MM.1S (cell line): Measurements from ENCODE around the gene TRPV5.

Source experiments
- DNase-seq: peaks from one replicate; pipeline ENCODE4 v3.0.0-alpha.2; 2015
- H2AFZ ChIP-seq: fragments of 300-600 bp; sonication (generic); 2 replicates; pipeline ENCODE4 v1.6.0; 2016; ENCODE audit warnings: antibody characterized with exemption, low read length
- H3F3A ChIP-seq: fragments of 300-600 bp; sonication (generic); 2 replicates; pipeline ENCODE4 v1.6.1; 2016; ENCODE audit warnings: mild to moderate bottlenecking, antibody characterized with exemption, low read length, moderate library complexity, mixed read lengths; ENCODE audit not compliant: insufficient read depth
- H3K27ac ChIP-seq: fragments of 300-600 bp; sonication (generic); 2 replicates; pipeline ENCODE4 v1.5.1; 2016; ENCODE audit warnings: mild to moderate bottlenecking, low read length
- H3K27me3 ChIP-seq: fragments of 300-600 bp; sonication (generic); replicated peaks from 2 replicates; pipeline ENCODE4 v1.6.0; 2016; ENCODE audit warnings: low read length; ENCODE audit not compliant: insufficient read depth
- H3K36me3 ChIP-seq: fragments of 300-600 bp; sonication (generic); replicated peaks from 2 replicates; pipeline ENCODE4 v1.6.1; 2016; ENCODE audit warnings: mild to moderate bottlenecking, low read length, mixed read lengths; ENCODE audit not compliant: insufficient read depth
- H3K4me1 ChIP-seq: fragments of 300-600 bp; sonication (generic); 2 replicates; pipeline ENCODE4 v1.6.1; 2016; ENCODE audit warnings: low read length, mixed read lengths
- H3K4me2 ChIP-seq: fragments of 300-600 bp; sonication (generic); 2 replicates; pipeline ENCODE4 v1.6.0; 2016; ENCODE audit warnings: low read depth, low read length
- H3K4me3 ChIP-seq: fragments of 300-600 bp; sonication (generic); 2 replicates; pipeline ENCODE4 v1.5.1; 2016; ENCODE audit warnings: low read length, mixed read lengths
- H3K79me2 ChIP-seq: fragments of 300-600 bp; sonication (generic); 2 replicates; pipeline ENCODE4 v1.6.1; 2016; ENCODE audit warnings: mixed run types, low read length, mixed read lengths
- H3K9ac ChIP-seq: fragments of 300-600 bp; sonication (generic); 2 replicates; pipeline ENCODE4 v1.6.1; 2016; ENCODE audit warnings: low read length, mixed read lengths
- H3K9me2 ChIP-seq: fragments of 300-600 bp; sonication (generic); replicated peaks from 2 replicates; pipeline ENCODE4 v1.6.1; 2016; ENCODE audit warnings: mild to moderate bottlenecking, low read length, mixed read lengths; ENCODE audit not compliant: insufficient read depth
- H3K9me3 ChIP-seq: fragments of 300-600 bp; sonication (generic); replicated peaks from 2 replicates; pipeline ENCODE4 v1.6.1; 2016; ENCODE audit warnings: mild to moderate bottlenecking, low read length, mixed read lengths; ENCODE audit not compliant: insufficient read depth
- H4K20me1 ChIP-seq: fragments of 300-600 bp; sonication (generic); 2 replicates; pipeline ENCODE4 v1.6.1; 2016; ENCODE audit warnings: mild to moderate bottlenecking, low read length, moderate library complexity, mixed read lengths; ENCODE audit not compliant: insufficient read depth
- EZH2 ChIP-seq: fragments of 300-600 bp; sonication (generic); optimal IDR thresholded peaks from 2 replicates; pipeline ENCODE3; 2017; ENCODE audit warnings: low read depth, mild to moderate bottlenecking, antibody characterized with exemption, low read length, mixed read lengths
- EZH2phosphoT487 ChIP-seq: fragments of 300-600 bp; sonication (generic); IDR thresholded peaks from 2 replicates; pipeline ENCODE4 v1.6.1; 2018; ENCODE audit warnings: antibody characterized with exemption, low read length
- TF ChIP-seq, protein P1 (sequence below): fragments of 300-600 bp; sonication (generic); IDR thresholded peaks from 2 replicates; pipeline ENCODE4 v1.5.1; 2016; ENCODE audit warnings: antibody characterized with exemption, low read length, mixed read lengths

TRPV5 gene

DNA sequence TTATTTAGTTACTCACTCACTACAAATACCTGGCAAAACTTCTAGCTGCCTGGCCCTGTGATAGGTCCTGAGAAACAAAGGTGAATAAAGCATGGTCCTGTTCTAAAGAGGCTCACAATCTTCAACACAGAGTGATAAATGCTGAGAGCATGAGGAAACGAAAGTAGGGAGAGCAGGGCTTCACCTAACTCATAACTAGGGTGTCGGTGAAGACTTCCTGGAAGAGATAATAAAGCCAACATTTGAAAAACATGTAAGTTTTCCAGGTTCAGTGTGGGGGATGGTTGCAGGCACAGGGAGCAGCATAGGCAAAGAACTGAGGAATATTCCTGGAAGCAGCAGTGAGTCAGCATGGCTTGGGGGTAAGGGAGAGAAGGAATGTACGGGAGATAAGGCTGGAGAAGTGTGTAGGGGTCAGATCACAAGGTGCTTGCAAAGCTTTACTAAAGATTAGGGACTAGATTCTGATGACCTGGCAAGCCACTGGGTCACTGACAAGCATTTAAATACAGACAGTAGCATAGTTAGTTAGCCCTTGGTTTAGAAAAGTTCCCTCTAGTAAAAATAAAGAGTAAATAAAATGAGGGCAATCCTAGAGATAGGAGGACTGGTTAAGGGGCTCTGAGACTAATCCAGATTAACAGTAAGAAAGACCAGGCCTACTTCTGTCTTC, 23.5 kb upstream of the TRPV5 start:
- no peaks in the 10 kb centered on the region for H4K20me1 ChIP-seq
- H2AFZ ChIP-seq, result peak overlapping the region; percentile 22
- no peaks in the 10 kb centered on the region for H3F3A ChIP-seq
- H3K27me3 ChIP-seq, result no peaks in the 10 kb centered on the region
- H3K4me3 ChIP-seq, result no peak overlapping the region
- TF ChIP-seq EZH2phosphoT487 (no peak), EZH2 (no peak)
- TF ChIP-seq, protein P1, sequence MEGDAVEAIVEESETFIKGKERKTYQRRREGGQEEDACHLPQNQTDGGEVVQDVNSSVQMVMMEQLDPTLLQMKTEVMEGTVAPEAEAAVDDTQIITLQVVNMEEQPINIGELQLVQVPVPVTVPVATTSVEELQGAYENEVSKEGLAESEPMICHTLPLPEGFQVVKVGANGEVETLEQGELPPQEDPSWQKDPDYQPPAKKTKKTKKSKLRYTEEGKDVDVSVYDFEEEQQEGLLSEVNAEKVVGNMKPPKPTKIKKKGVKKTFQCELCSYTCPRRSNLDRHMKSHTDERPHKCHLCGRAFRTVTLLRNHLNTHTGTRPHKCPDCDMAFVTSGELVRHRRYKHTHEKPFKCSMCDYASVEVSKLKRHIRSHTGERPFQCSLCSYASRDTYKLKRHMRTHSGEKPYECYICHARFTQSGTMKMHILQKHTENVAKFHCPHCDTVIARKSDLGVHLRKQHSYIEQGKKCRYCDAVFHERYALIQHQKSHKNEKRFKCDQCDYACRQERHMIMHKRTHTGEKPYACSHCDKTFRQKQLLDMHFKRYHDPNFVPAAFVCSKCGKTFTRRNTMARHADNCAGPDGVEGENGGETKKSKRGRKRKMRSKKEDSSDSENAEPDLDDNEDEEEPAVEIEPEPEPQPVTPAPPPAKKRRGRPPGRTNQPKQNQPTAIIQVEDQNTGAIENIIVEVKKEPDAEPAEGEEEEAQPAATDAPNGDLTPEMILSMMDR, result no peak
- peak overlapping the region; percentile 25; the same call in 1 of the 2 replicates for H3K4me2 ChIP-seq
- H3K9ac ChIP-seq, result no peak overlapping the region
- H3K79me2 ChIP-seq, result no peaks in the 10 kb centered on the region
- peaks cover 17% of the 10 kb centered on the region for H3K4me1 ChIP-seq
- H3K36me3 ChIP-seq, result no peaks in the 10 kb centered on the region
- no peaks in the 10 kb centered on the region for H3K9me2 ChIP-seq
- H3K9me3 ChIP-seq, result no peaks in the 10 kb centered on the region
- H3K27ac ChIP-seq, result no peak overlapping the region
- no peak for DNase-seq

- no peaks in the 10 kb centered on the region for H3K27me3 ChIP-seq
- H3K9me3 ChIP-seq, result no peaks in the 10 kb centered on the region
- TF ChIP-seq, protein P1, result no peak
- no peak for TF ChIP-seq EZH2
- no peak for TF ChIP-seq EZH2phosphoT487
- H3K79me2 ChIP-seq, result no peaks in the 10 kb centered on the region
- peak; percentile 81 for DNase-seq
- H3K9ac ChIP-seq, result no peak overlapping the region
- peak overlapping the region; percentile 12; the same call in 1 of the 2 replicates for H3K4me2 ChIP-seq
- H3K27ac ChIP-seq, result no peak overlapping the region; the same call in 1 of the 2 replicates
- H3K4me3 ChIP-seq, result no peak overlapping the region
- H3F3A ChIP-seq, result no peaks in the 10 kb centered on the region
- H4K20me1 ChIP-seq, result no peaks in the 10 kb centered on the region
- H3K4me1 ChIP-seq, result peaks cover 17% of the 10 kb centered on the region
- H3K36me3 ChIP-seq, result no peaks in the 10 kb centered on the region
- H3K9me2 ChIP-seq, result no peaks in the 10 kb centered on the region
- peak overlapping the region; percentile 10; the same call in 1 of the 2 replicates for H2AFZ ChIP-seq
Observed at GRCh38 chr7:142954680-142955268, 21.2 kb upstream of the TRPV5 start.

DNA sequence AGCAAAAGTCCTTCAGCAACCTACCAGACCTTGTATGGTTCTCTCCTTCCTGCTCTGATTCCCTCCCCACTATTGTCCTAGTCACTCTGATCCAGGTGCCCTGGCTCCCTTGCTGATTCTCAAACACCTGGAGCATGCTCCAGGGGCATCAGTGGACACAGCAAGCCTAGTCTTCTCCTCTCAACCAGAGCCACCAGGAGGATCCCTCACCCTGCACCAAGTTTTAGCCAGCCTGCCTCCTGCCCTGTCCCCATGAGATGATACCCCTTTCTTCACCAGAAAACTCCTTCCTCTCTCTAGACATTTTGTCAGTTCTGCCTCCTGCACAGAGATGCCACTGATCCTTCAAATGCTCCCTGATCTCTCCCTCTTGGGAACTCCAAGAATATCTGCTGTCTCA, 16.7 kb upstream of the TRPV5 start:
- Histone ChIP-seq H3F3A (no peaks in the 10 kb centered on the region), H3K9ac (no peak overlapping the region), H3K9me3 (no peaks in the 10 kb centered on the region), H3K4me2 (no peak overlapping the region), H3K4me1 (peaks cover 8% of the 10 kb centered on the region), H3K27me3 (no peaks in the 10 kb centered on the region), H3K27ac (no peak overlapping the region), H3K79me2 (no peaks in the 10 kb centered on the region), H2AFZ (no peak overlapping the region), H4K20me1 (no peaks in the 10 kb centered on the region), H3K36me3 (no peaks in the 10 kb centered on the region), H3K4me3 (no peak overlapping the region), H3K9me2 (no peaks in the 10 kb centered on the region)
- DNase-seq, result no peak
- TF ChIP-seq, protein P1, result no peak
- TF ChIP-seq EZH2phosphoT487, result no peak
- no peak for TF ChIP-seq EZH2
